SK-N-SH treated with all-trans-retinoic acid at 6 μM for 48 hours (cell line): ENCODE results near the gene OR2AT4.

Source experiments
- ARNTL ChIP-seq: fragments of 450-650 bp; formaldehyde crosslinking; IDR thresholded peaks from 2 replicates; pipeline ENCODE4 v1.5.0; 2020; ENCODE audit warnings: low read depth, mild to moderate bottlenecking, moderate library complexity, borderline replicate concordance
- CSDC2 ChIP-seq: fragments of 250-450 bp; sonication (Bioruptor Pico); IDR thresholded peaks from 2 replicates; pipeline ENCODE4 v1.5.0; 2020; ENCODE audit warnings: mild to moderate bottlenecking, moderate library complexity
- OSR1 ChIP-seq: fragments of 250-450 bp; sonication (Bioruptor Pico); IDR thresholded peaks from 2 replicates; pipeline ENCODE4 v1.8.0; 2022; ENCODE audit warnings: moderate library complexity, mild to moderate bottlenecking, inconsistent platforms
- TCF4 ChIP-seq: fragments of 250-450 bp; sonication (Bioruptor Pico); IDR thresholded peaks from 2 replicates; pipeline ENCODE4 v1.8.0; 2021; ENCODE audit warnings: mild to moderate bottlenecking, moderate library complexity, borderline replicate concordance
- TOX ChIP-seq: fragments of 250-450 bp; sonication (Bioruptor Pico); IDR thresholded peaks from 2 replicates; pipeline ENCODE4 v1.8.0; 2021; ENCODE audit warnings: mild to moderate bottlenecking, moderate library complexity, borderline replicate concordance
- TSHZ2 ChIP-seq: fragments of 250-450 bp; sonication (Bioruptor Pico); IDR thresholded peaks from 2 replicates; pipeline ENCODE4 v1.5.0; 2020; ENCODE audit warnings: mild to moderate bottlenecking, moderate library complexity
- ZFP3 ChIP-seq: fragments of 250-450 bp; sonication (Bioruptor Pico); IDR thresholded peaks from 2 replicates; pipeline ENCODE4 v1.5.0; 2020; ENCODE audit warnings: mild to moderate bottlenecking, moderate library complexity
- ZNF70 ChIP-seq: fragments of 450-650 bp; formaldehyde crosslinking; IDR thresholded peaks from 2 replicates; pipeline ENCODE4 v1.5.0; 2020; ENCODE audit warnings: mild to moderate bottlenecking, moderate library complexity

- TF ChIP-seq ZFP3 (CRISPR knock-in tag) (no peak), TSHZ2 (CRISPR knock-in tag) (no peak), CSDC2 (CRISPR knock-in tag) (no peak), OSR1 (CRISPR knock-in tag) (no peak), ARNTL (CRISPR knock-in tag) (no peak), TOX (CRISPR knock-in tag) (no peak), ZNF70 (CRISPR knock-in tag) (no peak), TCF4 (CRISPR knock-in tag) (no peak)
Measured at GRCh38 chr11:75056814-75057213, 39.9 kb downstream of the OR2AT4 start.
